ENCODE results near the gene COL11A1.

GRCh38 chr1:102842606-102843005 lies 265.7 kb downstream of the COL11A1 start:
- TF ChIP-seq CTCF (IDR thresholded peaks at IDR 0.05; ENCODE audit: borderline replicate concordance, extremely low read depth, low read length, poor library complexity, severe bottlenecking) (no peak), EZH2 (IDR thresholded peaks at IDR 0.05; ENCODE audit: borderline replicate concordance, low read depth, low read length, severe bottlenecking) (no peak)

Measured in DND-41 (cell line).